Adrenal gland (tissue), 5 donors: ENCODE results near the gene KLHL12.

Experiments used
- CTCF ChIP-seq, 6 experiments: fragments of 450-650 bp in 4 of 6; fragments of 200-600 bp in 2 of 6; sonication (generic) in 1 of 6; IDR thresholded peaks; 1 replicate in 5 of 6; 2 replicates in 1 of 6; pipeline versions ENCODE4 v1.5.1 to v1.8.0; 2016 to 2021; ENCODE audit warnings: antibody characterized with exemption in 6 of 6, mild to moderate bottlenecking in 2 of 6, moderate library complexity in 1 of 6
- POLR2A ChIP-seq, 2 donors: fragments of 450-650 bp; IDR thresholded peaks; one replicate each; pipeline ENCODE4 v1.6.1; 2017; ENCODE audit warnings: antibody characterized with exemption in 2 of 2, mild to moderate bottlenecking in 2 of 2, moderate library complexity in 1 of 2
- donor health status: DM: no; HTN: no; CAD: no.

- TF ChIP-seq POLR2A (IDR thresholded peaks at IDR 0.05): peak; percentile 83 to 85
- peak in 2 of 6 experiments; percentile 9 to 11 for TF ChIP-seq CTCF (IDR thresholded peaks at IDR 0.05)
These were observed 38.3 kb downstream of the KLHL12 start, which contains the start of gene RABIF for GRCh38 chr1:202888531-202889360.
